GM12878 (cell line): Measurements from ENCODE around the gene BFSP2. TPM values are rescaled to one million over a fixed set of nuclear protein-coding genes. Genes with fewer than 3 reads are reported as not detected.

Experiments used
- ATAC-seq: fragments of 200-7000 bp; cut with Tn5 transposase; 3 replicates; pipeline ENCODE4 v1.9.1; 2020; ENCODE audit warnings: mild to moderate bottlenecking, moderate library complexity
- BruUV-seq: library from RNA; stranded (reverse); fragments of 400-500 nt; replicated peaks from 2 replicates; lab custom pipeline; 2021; lab: Mats Ljungman, UMichigan
- CTCF ChIA-PET: fragments of 300-600 bp; sonication (Branson Sonifier 250); formaldehyde crosslinking; extraction: SDS; loops from one replicate; lab custom pipeline; 2021; ENCODE audit warnings: inconsistent platforms; lab: Yijun Ruan, JAX
- POLR2A ChIA-PET: fragments of 350-600 bp; formaldehyde crosslinking; extraction: SDS; loops from one replicate; lab custom pipeline; 2021; ENCODE audit warnings: inconsistent platforms; lab: Charles Lee
- RAD21 ChIA-PET: fragments of 300-600 bp; sonication (Branson Sonifier 250); formaldehyde crosslinking; loops from one replicate; lab custom pipeline; 2023; ENCODE audit warnings: antibody characterized with exemption; ENCODE audit not compliant: unreplicated experiment; lab: Charles Lee
- SMC1A ChIA-PET: fragments of 300-600 bp; sonication (Branson Sonifier 250); formaldehyde crosslinking; loops from one replicate; lab custom pipeline; 2023; ENCODE audit not compliant: unreplicated experiment, uncharacterized antibody; lab: Charles Lee
- DNase-seq: peaks from one replicate; pipeline ENCODE4 v3.0.0-alpha.2; 2011; ENCODE audit warnings: low read depth, low spot score
- FAIRE-seq: peaks from 3 replicates; lab custom pipeline; 2011; peaks lifted over from hg19 to GRCh38; lab: Jason Lieb, UNC
- H2AFZ ChIP-seq: 2 replicates; pipeline ENCODE4 v1.6.0; 2011; ENCODE audit warnings: low read depth, low read length, control low read depth; ENCODE audit not compliant: control insufficient read depth
- H3K27ac ChIP-seq: 2 replicates; pipeline ENCODE4 v1.5.1; 2011; ENCODE audit warnings: control low read depth; ENCODE audit not compliant: control insufficient read depth, insufficient read depth
- H3K27me3 ChIP-seq, 2 experiments: replicated peaks in 1 of 2; 2 replicates each; pipeline versions ENCODE4 v1.6.0 to v1.6.1; 2011; ENCODE audit warnings: low read length in 1 of 2; ENCODE audit not compliant: control insufficient read depth in 2 of 2, insufficient read depth in 2 of 2
- H3K36me3 ChIP-seq, 2 experiments: 2 replicates each; pipeline ENCODE4 v1.5.1; 2011; ENCODE audit warnings: low read length in 1 of 2; ENCODE audit not compliant: control insufficient read depth in 2 of 2, insufficient read depth in 2 of 2
- H3K4me1 ChIP-seq: 2 replicates; pipeline ENCODE4 v1.6.1; 2011; ENCODE audit warnings: mild to moderate bottlenecking, low read length, moderate library complexity, mixed read lengths; ENCODE audit not compliant: control insufficient read depth, insufficient read depth
- H3K4me2 ChIP-seq: 2 replicates; pipeline ENCODE4 v1.6.0; 2011; ENCODE audit warnings: control low read depth; ENCODE audit not compliant: control insufficient read depth, insufficient read depth
- H3K4me3 ChIP-seq: fragments of 200-600 bp; sonication (generic); 2 replicates; pipeline ENCODE4 v1.5.1; 2016
- H3K79me2 ChIP-seq: 2 replicates; pipeline ENCODE4 v1.6.0; 2011; ENCODE audit warnings: low read length; ENCODE audit not compliant: control insufficient read depth, insufficient read depth
- H3K9ac ChIP-seq: 2 replicates; pipeline ENCODE4 v1.8.0; 2011; ENCODE audit warnings: low read length, control low read depth, mixed read lengths; ENCODE audit not compliant: control insufficient read depth, insufficient read depth
- H3K9me3 ChIP-seq: replicated peaks from 3 replicates; pipeline ENCODE4 v1.5.1; 2011; ENCODE audit warnings: mild to moderate bottlenecking, low read length; ENCODE audit not compliant: control insufficient read depth, insufficient read depth
- H4K20me1 ChIP-seq: 2 replicates; pipeline ENCODE4 v1.6.0; 2011; ENCODE audit not compliant: control insufficient read depth, insufficient read depth
- CHD2 ChIP-seq: IDR thresholded peaks from 2 replicates; pipeline ENCODE4 v1.6.1; 2011; ENCODE audit warnings: low read depth, low read length, improper control_type of control experiment, borderline replicate concordance
- MTA3 ChIP-seq: IDR thresholded peaks from 2 replicates; pipeline ENCODE4 v1.6.1; 2012; ENCODE audit warnings: low read length, inconsistent platforms, borderline replicate concordance
- PAX5 ChIP-seq: IDR thresholded peaks from 2 replicates; pipeline ENCODE4 v1.6.1; 2011; ENCODE audit warnings: low read depth, low read length, borderline replicate concordance
- POLR2AphosphoS2 ChIP-seq: IDR thresholded peaks from 2 replicates; pipeline ENCODE4 v1.6.1; 2011; ENCODE audit warnings: low read depth, mild to moderate bottlenecking, low read length, improper control_type of control experiment, moderate library complexity
- RUNX3 ChIP-seq: IDR thresholded peaks from 2 replicates; pipeline ENCODE4 v1.6.1; 2012; ENCODE audit warnings: low read length, inconsistent platforms
- TCF12 ChIP-seq: IDR thresholded peaks from 2 replicates; pipeline ENCODE4 v1.6.1; 2011; ENCODE audit warnings: low read depth, mild to moderate bottlenecking, low read length
- TCF3 ChIP-seq: IDR thresholded peaks from 2 replicates; pipeline ENCODE4 v1.6.1; 2012; ENCODE audit warnings: low read depth, mild to moderate bottlenecking, low read length, borderline replicate concordance; ENCODE audit not compliant: insufficient read depth
- USF1 ChIP-seq: IDR thresholded peaks from 2 replicates; pipeline ENCODE4 v1.6.1; 2011; ENCODE audit warnings: borderline replicate concordance, low read depth, mild to moderate bottlenecking, moderate library complexity, mixed read lengths, low read length; ENCODE audit not compliant: insufficient read depth; ENCODE audit errors: extremely low read length
- YY1 ChIP-seq: IDR thresholded peaks from 2 replicates; pipeline ENCODE4 v1.6.1; 2011; ENCODE audit warnings: low read depth, mild to moderate bottlenecking, low read length
- WGBS: methylation state at CpG from one replicate; pipeline ENCODE4 v1.1.6; 2016; ENCODE audit warnings: low lambda C conversion rate; ENCODE audit not compliant: insufficient replicate concordance, insufficient coverage; ENCODE audit errors: missing lambda C conversion rate; 5-methylcytosine and 5-hydroxymethylcytosine counted together
- in situ Hi-C: fragments of 300-500 bp; cut with MboI; formaldehyde crosslinking; loops from 9 replicates; pipeline ENCODE4 v1.14.3; 2018; ENCODE audit warnings: mixed read lengths
- intact Hi-C: fragments of 100-400 bp; cut with micrococcal nuclease; formaldehyde crosslinking; loops from one replicate; pipeline ENCODE4 v1.14.2; 2022; ENCODE audit not compliant: unreplicated experiment
- polyA plus RNA-seq, 11 experiments: library from polyadenylated mRNA; depleted of rRNA in 4 of 11; unstranded in 6 of 11; stranded (reverse) in 5 of 11; fragments of >200 nt; fragmentation: Nextera tagmentation in 4 of 11; fragmentation: Illumina TruSeq in 1 of 11; extraction: Ambion mirVana in 4 of 11; extraction: Trizol in 1 of 11; gene quantifications; 1 replicate in 1 of 11; 2 replicates in 10 of 11; pipeline versions ENCODE4 v1.2.1 to v1.2.3, GENCODE V29; 2011 to 2016; ENCODE audit warnings: inconsistent platforms in 2 of 11, missing spikeins in 2 of 11, low read depth in 1 of 11
- total RNA-seq, 4 experiments: library from RNA; depleted of rRNA in 3 of 4; stranded (reverse); fragments of >200 nt in 3 of 4; fragmentation: Illumina TruSeq in 1 of 4; extraction: Trizol in 1 of 4; gene quantifications; 2 replicates each; pipeline versions ENCODE4 v1.2.1 to v1.2.3, GENCODE V29; 2013 to 2021
- TF ChIP-seq, protein P1 (sequence below): fragments of 450-650 bp; IDR thresholded peaks from 2 replicates; pipeline ENCODE4 v1.6.1; 2017; ENCODE audit warnings: mild to moderate bottlenecking

The BFSP2 gene
- total and polyA plus RNA-seq, 10 of the 15 experiments (the other 5 are each of a cell fraction or from before 2014, with no cell fraction given): 1.5 to 20.4 (median 7.3) TPM

GRCh38 chr3:133492159-133492741, 92.4 kb downstream of the BFSP2 start:
- no peak for ATAC-seq

More at GRCh38 chr3:133492159-133492741, 92.4 kb downstream of the BFSP2 start:
- RAD21 ChIA-PET: interaction anchor here (1.6 to 4.3 kb wide), 7 partner anchors 9 to 84 kb away, joined by 5 to 33 read pairs (median 9); partner anchors contain the start of gene CDV3
- Histone ChIP-seq H3K4me3 (no peak overlapping the region), H2AFZ (0 out of 2 replicates have a peak overlapping the region, but pooled peaks have one; percentile 43), H3K27me3 (no peaks in the 10 kb centered on the region), H3K4me2 (no peak overlapping the region), H3K9ac (no peak overlapping the region), H3K79me2 (peaks cover 15% of the 10 kb centered on the region), H3K9me3 (peaks cover 1% of the 10 kb centered on the region; the same call in 2 of the 3 replicates), H4K20me1 (no peaks in the 10 kb centered on the region), H3K27ac (peak overlapping the region; percentile 88; the same call in 1 of the 2 replicates), H3K4me1 (peaks cover 43% of the 10 kb centered on the region), H3K36me3 (no peaks in the 10 kb centered on the region; a peak in 1 of 4 replicates)
- 86% methylated on average over 6 of the region's 6 CpGs for WGBS
- POLR2A ChIA-PET: interaction anchor here (0.7 to 1.3 kb wide), 4 partner anchors 10 to 1073 kb away, joined by 3 to 5 read pairs (median 4); no protein-coding TSS in a partner anchor
- FAIRE-seq (no peak), DNase-seq (no peak)
- in situ Hi-C loops (no loop called here), intact Hi-C loops (loop anchor here (5.0 kb wide), 1 partner anchor 45 kb away; no protein-coding TSS in a partner anchor)
- SMC1A ChIA-PET: interaction anchor here (0.6 to 5.7 kb wide), 9 partner anchors 12 to 85 kb away, joined by 3 to 76 read pairs (median 35); no protein-coding TSS in a partner anchor
- TF ChIP-seq POLR2AphosphoS2: no peak
- TF ChIP-seq, protein P1, sequence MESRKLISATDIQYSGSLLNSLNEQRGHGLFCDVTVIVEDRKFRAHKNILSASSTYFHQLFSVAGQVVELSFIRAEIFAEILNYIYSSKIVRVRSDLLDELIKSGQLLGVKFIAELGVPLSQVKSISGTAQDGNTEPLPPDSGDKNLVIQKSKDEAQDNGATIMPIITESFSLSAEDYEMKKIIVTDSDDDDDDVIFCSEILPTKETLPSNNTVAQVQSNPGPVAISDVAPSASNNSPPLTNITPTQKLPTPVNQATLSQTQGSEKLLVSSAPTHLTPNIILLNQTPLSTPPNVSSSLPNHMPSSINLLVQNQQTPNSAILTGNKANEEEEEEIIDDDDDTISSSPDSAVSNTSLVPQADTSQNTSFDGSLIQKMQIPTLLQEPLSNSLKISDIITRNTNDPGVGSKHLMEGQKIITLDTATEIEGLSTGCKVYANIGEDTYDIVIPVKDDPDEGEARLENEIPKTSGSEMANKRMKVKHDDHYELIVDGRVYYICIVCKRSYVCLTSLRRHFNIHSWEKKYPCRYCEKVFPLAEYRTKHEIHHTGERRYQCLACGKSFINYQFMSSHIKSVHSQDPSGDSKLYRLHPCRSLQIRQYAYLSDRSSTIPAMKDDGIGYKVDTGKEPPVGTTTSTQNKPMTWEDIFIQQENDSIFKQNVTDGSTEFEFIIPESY: peak; percentile 53; the same call in 1 of the 2 replicates
- TF ChIP-seq CHD2: no peak
- TF ChIP-seq MTA3: no peak
- 0 out of 2 replicates have a peak, but pooled peaks have one; percentile 19 for TF ChIP-seq TCF3
- peak; percentile 32; the same call in 1 of the 2 replicates for TF ChIP-seq YY1
- TF ChIP-seq PAX5: 0 out of 2 replicates have a peak, but pooled peaks have one; percentile 34
- TF ChIP-seq USF1: peak; percentile 32
- 0 out of 2 replicates have a peak, but pooled peaks have one; percentile 8 for TF ChIP-seq RUNX3
- peak; percentile 62; the same call in 1 of the 2 replicates for TF ChIP-seq TCF12
- CTCF ChIA-PET: interaction anchor here (0.9 to 9.7 kb wide), 6 partner anchors 13 to 86 kb away, joined by 3 to 86 read pairs (median 16); no protein-coding TSS in a partner anchor
- no TSS peak for BruUV-seq
